GM06990 (cell line): ENCODE measurements around the gene CEP97.

Experiments
- DNase-seq: peaks from one replicate; pipeline ENCODE4 v3.0.0-alpha.2; 2011; ENCODE audit not compliant: insufficient read length; ENCODE audit errors: extremely low read depth
- H3K27me3 ChIP-seq: replicated peaks from 2 replicates; pipeline ENCODE4 v1.6.0; 2011; ENCODE audit warnings: low read length; ENCODE audit not compliant: control insufficient read depth, insufficient read depth
- H3K36me3 ChIP-seq: 2 replicates; pipeline ENCODE4 v1.5.1; 2011; ENCODE audit warnings: low read length; ENCODE audit not compliant: control insufficient read depth, insufficient read depth
- H3K4me3 ChIP-seq: replicated peaks from 2 replicates; pipeline ENCODE4 v1.5.1; 2011; ENCODE audit warnings: low read depth, mild to moderate bottlenecking, control low read depth, low read length
- CTCF ChIP-seq: IDR thresholded peaks from 2 replicates; pipeline ENCODE4 v1.5.1; 2011; ENCODE audit warnings: low read length, control low read depth, mild to moderate bottlenecking, inconsistent platforms; ENCODE audit not compliant: insufficient read depth, poor library complexity, severe bottlenecking

Gene CEP97

GRCh38 chr3:101809178-101810021 is 85.0 kb downstream of the CEP97 start:
- peak; percentile 66 for TF ChIP-seq CTCF
- no peak for DNase-seq
- Histone ChIP-seq H3K36me3 (no peaks in the 10 kb centered on the region), H3K27me3 (no peaks in the 10 kb centered on the region), H3K4me3 (no peak overlapping the region)

- H3K27me3 ChIP-seq: no peaks in the 10 kb centered on the region
- no peak for TF ChIP-seq CTCF
- no peak overlapping the region for H3K4me3 ChIP-seq
- H3K36me3 ChIP-seq: no peaks in the 10 kb centered on the region
- no peak for DNase-seq
Measured at GRCh38 chr3:101810022-101810418, 85.6 kb downstream of the CEP97 start.

- DNase-seq: no peak
- TF ChIP-seq CTCF: no peak
- H3K36me3 ChIP-seq: no peaks in the 10 kb centered on the region
- no peaks in the 10 kb centered on the region for H3K27me3 ChIP-seq
- no peak overlapping the region for H3K4me3 ChIP-seq
Measured at GRCh38 chr3:101811875-101812274, 87.5 kb downstream of the CEP97 start.

- H3K27me3 ChIP-seq: no peaks in the 10 kb centered on the region
- peaks cover 2% of the 10 kb centered on the region; the same call in 1 of the 2 replicates for H3K36me3 ChIP-seq
- no peak for DNase-seq
- H3K4me3 ChIP-seq: no peak overlapping the region
- TF ChIP-seq CTCF: no peak
Measured at GRCh38 chr3:101812895-101813294, 88.5 kb downstream of the CEP97 start.

GRCh38 chr3:101813817-101814440 is 89.5 kb downstream of the CEP97 start:
- DNase-seq: no peak
- TF ChIP-seq CTCF: peak; percentile 41
- Histone ChIP-seq H3K4me3 (no peak overlapping the region), H3K27me3 (no peaks in the 10 kb centered on the region), H3K36me3 (peaks cover 2% of the 10 kb centered on the region; the same call in 1 of the 2 replicates)
